Prostate gland (tissue), 2 donors: ENCODE data around the gene SPA17.

Experiments used
- CTCF ChIP-seq, 4 experiments: fragments of 200-600 bp in 2 of 4; fragments of 450-650 bp in 2 of 4; sonication (generic) in 2 of 4; IDR thresholded peaks; 1 replicate in 3 of 4; 2 replicates in 1 of 4; pipeline ENCODE4 v1.5.1; 2016 to 2019; ENCODE audit warnings: antibody characterized with exemption in 4 of 4, mild to moderate bottlenecking in 2 of 4, moderate library complexity in 2 of 4
- POLR2A ChIP-seq: fragments of 450-650 bp; IDR thresholded peaks from one replicate; pipeline ENCODE4 v1.6.1; 2016; ENCODE audit warnings: antibody characterized with exemption, mild to moderate bottlenecking
- POLR2AphosphoS5 ChIP-seq: sonication (generic); formaldehyde crosslinking; IDR thresholded peaks from one replicate; pipeline ENCODE4 v1.6.1; 2017; ENCODE audit warnings: antibody characterized with exemption

- TF ChIP-seq POLR2A (no peak), CTCF (IDR thresholded peaks at IDR 0.05) (no peak), POLR2AphosphoS5 (no peak)
Observed at GRCh38 chr11:124717421-124717785, 43.7 kb downstream of the SPA17 start.
